ENCODE data around the gene DAB2IP. TPM values are rescaled to one million over a fixed set of nuclear protein-coding genes. Genes with fewer than 3 reads are reported as not detected.
A peak's percentile ranks its signal among the peaks of the same experiment; 100 is the strongest.

DAB2IP gene
- total RNA-seq, 2 donors from 2014 or later: 38.0 to 47.0 TPM

- H3K9me3 ChIP-seq: no peaks in the 10 kb centered on the region
- peaks cover 88% of the 10 kb centered on the region for H3K36me3 ChIP-seq
- H3K27me3 ChIP-seq: no peaks in the 10 kb centered on the region
- H3K4me1 ChIP-seq: peaks cover 0 to 44% of the 10 kb centered on the region in 2 donors
- DNase-seq (ENCODE audit: low spot score): no peak
- TF ChIP-seq, protein P1, sequence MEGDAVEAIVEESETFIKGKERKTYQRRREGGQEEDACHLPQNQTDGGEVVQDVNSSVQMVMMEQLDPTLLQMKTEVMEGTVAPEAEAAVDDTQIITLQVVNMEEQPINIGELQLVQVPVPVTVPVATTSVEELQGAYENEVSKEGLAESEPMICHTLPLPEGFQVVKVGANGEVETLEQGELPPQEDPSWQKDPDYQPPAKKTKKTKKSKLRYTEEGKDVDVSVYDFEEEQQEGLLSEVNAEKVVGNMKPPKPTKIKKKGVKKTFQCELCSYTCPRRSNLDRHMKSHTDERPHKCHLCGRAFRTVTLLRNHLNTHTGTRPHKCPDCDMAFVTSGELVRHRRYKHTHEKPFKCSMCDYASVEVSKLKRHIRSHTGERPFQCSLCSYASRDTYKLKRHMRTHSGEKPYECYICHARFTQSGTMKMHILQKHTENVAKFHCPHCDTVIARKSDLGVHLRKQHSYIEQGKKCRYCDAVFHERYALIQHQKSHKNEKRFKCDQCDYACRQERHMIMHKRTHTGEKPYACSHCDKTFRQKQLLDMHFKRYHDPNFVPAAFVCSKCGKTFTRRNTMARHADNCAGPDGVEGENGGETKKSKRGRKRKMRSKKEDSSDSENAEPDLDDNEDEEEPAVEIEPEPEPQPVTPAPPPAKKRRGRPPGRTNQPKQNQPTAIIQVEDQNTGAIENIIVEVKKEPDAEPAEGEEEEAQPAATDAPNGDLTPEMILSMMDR (IDR thresholded peaks at IDR 0.05): no peak
- no peak overlapping the region for H3K4me3 ChIP-seq
- peak overlapping the region; percentile 22 to 53 for H3K27ac ChIP-seq
Observed at GRCh38 chr9:121771851-121772599, 120.6 kb downstream of the DAB2IP start.

GRCh38 chr9:121772600-121773285, 121.3 kb downstream of the DAB2IP start:
- Histone ChIP-seq H3K27me3 (no peaks in the 10 kb centered on the region), H3K27ac (peak overlapping the region; percentile 22 to 53), H3K4me3 (no peak overlapping the region), H3K36me3 (peaks cover 82% of the 10 kb centered on the region), H3K4me1 (peaks cover 0 to 48% of the 10 kb centered on the region in 2 donors), H3K9me3 (no peaks in the 10 kb centered on the region)
- DNase-seq (ENCODE audit: low spot score): no peak
- TF ChIP-seq, protein P1 (IDR thresholded peaks at IDR 0.05): no peak

- Histone ChIP-seq H3K27ac (peak overlapping the region; percentile 22 to 53), H3K9me3 (no peaks in the 10 kb centered on the region), H3K27me3 (no peaks in the 10 kb centered on the region), H3K36me3 (peaks cover 82% of the 10 kb centered on the region), H3K4me1 (peaks cover 0 to 53% of the 10 kb centered on the region in 2 donors), H3K4me3 (no peak overlapping the region)
- TF ChIP-seq, protein P1 (IDR thresholded peaks at IDR 0.05): no peak
- DNase-seq (ENCODE audit: low spot score): no peak
Observed at GRCh38 chr9:121773286-121773953, 122.0 kb downstream of the DAB2IP start.

GRCh38 chr9:121773954-121774714, 122.7 kb downstream of the DAB2IP start:
- H3K4me1 ChIP-seq: peaks cover 0 to 61% of the 10 kb centered on the region in 2 donors
- no peaks in the 10 kb centered on the region for H3K9me3 ChIP-seq
- H3K27ac ChIP-seq: peak overlapping the region; percentile 6 to 12
- DNase-seq (ENCODE audit: low spot score): no peak
- H3K36me3 ChIP-seq: peaks cover 75% of the 10 kb centered on the region
- TF ChIP-seq, protein P1 (IDR thresholded peaks at IDR 0.05): no peak
- no peak overlapping the region for H3K4me3 ChIP-seq
- H3K27me3 ChIP-seq: no peaks in the 10 kb centered on the region

Measured in right atrium auricular region (tissue), 2 donors.